ENCODE data around the gene BAHCC1. TPM values are rescaled to one million over a fixed set of nuclear protein-coding genes. Genes with fewer than 3 reads are reported as not detected.

The BAHCC1 gene
- total and polyA plus RNA-seq, 2 of the 4 experiments (the other 2 are of a cell fraction), result 0.36 to 7.8 TPM

DNA sequence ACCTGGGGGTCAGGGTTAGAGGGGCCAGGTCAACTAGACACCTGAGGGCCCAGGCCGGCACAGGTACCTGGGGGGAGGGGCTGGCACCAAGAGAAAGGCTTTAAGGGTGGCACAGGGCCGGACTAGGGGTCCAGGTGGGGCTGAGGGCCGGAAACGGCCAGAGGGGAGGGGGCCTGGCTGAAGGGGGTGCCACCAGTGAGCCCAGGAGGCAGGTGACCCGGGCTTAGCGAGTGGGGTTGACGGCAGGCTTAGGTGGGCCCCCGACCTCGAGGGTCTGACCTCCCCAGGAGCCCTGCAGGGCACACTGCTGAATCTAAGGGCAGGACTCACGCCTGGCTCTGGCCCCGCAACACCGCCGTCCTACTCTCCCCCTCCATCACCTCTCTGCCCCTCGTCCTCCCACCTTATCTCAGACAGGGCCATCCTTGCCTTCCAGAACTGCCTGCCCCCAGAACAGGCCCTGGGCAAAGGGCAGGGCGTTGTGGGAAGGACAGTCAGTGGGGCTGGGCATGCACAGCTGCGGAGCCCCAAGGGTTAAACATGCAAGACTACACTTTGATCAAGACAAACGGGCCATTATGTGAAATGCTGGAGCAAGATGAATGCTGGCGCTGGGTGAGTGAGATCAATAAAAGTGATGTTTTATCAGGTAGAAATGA lies 73.0 kb downstream of the BAHCC1 start:
- intact Hi-C loops (cut with micrococcal nuclease), result no loop called here
- H2AK5ac ChIP-seq (ENCODE audit: low read depth, low read length), result no peak overlapping the region
- H3K56ac ChIP-seq (ENCODE audit: extremely low read depth, insufficient read depth, low read length), result no peak overlapping the region
- no peak overlapping the region for H4K91ac ChIP-seq (ENCODE audit: insufficient read depth, low read depth, low read length)
- H3K4ac ChIP-seq (ENCODE audit: low read depth, low read length), result no peak overlapping the region
- 90% methylated on average over 4 of the region's 18 CpGs; no CpG with 5 or more reads in 1 of the 2 experiments for WGBS, 2 experiments (ENCODE audit: extremely low coverage in 2 of 2, insufficient read length in 1 of 2)
- TF ChIP-seq SMC3 (IDR thresholded peaks at IDR 0.05; ENCODE audit: low read depth, low read length) (no peak), MAFK (IDR thresholded peaks at IDR 0.05; ENCODE audit: low read depth, low read length) (no peak), RFX5 (IDR thresholded peaks at IDR 0.05; ENCODE audit: low read depth, low read length) (no peak), RCOR1 (IDR thresholded peaks at IDR 0.05; ENCODE audit: insufficient replicate concordance, low read length) (no peak), FOS (IDR thresholded peaks at IDR 0.05; ENCODE audit: low read depth, low read length) (no peak), CHD1 (IDR thresholded peaks at IDR 0.05; ENCODE audit: low read depth, low read length) (no peak), MAZ (IDR thresholded peaks at IDR 0.05; ENCODE audit: borderline replicate concordance, low read depth, low read length) (no peak)
- H3K4me1 ChIP-seq (ENCODE audit: control insufficient read depth, insufficient read depth, low read length), result no peaks in the 10 kb centered on the region
- H4K5ac ChIP-seq (ENCODE audit: low read depth, low read length), result no peak overlapping the region
- H3K9me1 ChIP-seq (ENCODE audit: insufficient read depth, low read length), result no peaks in the 10 kb centered on the region
- POLR2A ChIA-PET (ENCODE audit: unreplicated experiment), result no interaction called here
- peak overlapping the region; percentile 21 for H2AFZ ChIP-seq (replicated peaks; ENCODE audit: low read length, poor library complexity)
- H2BK5ac ChIP-seq (ENCODE audit: low read depth, low read length, poor library complexity, severe bottlenecking), result no peak overlapping the region
- ATAC-seq (ENCODE audit: low read depth) (no peak), DNase-seq (no peak)
- no peak overlapping the region for H3K23ac ChIP-seq (ENCODE audit: low read depth, low read length)
- H2BK15ac ChIP-seq (ENCODE audit: low read depth, low read length), result no peak overlapping the region
- no peak overlapping the region for H3K27ac ChIP-seq (ENCODE audit: insufficient read depth, low read length)
- no peaks in the 10 kb centered on the region for H3K27me3 ChIP-seq (ENCODE audit: control insufficient read depth, insufficient read depth, low read length)
- no peak overlapping the region for H3K4me3 ChIP-seq (ENCODE audit: insufficient read depth, low read depth, low read length)
- dilution Hi-C loops (cut with HindIII; ENCODE audit: low sequenced_read_pairs, unreplicated experiment), result no loop called here
- no peak overlapping the region for H2BK120ac ChIP-seq (ENCODE audit: low read depth, low read length)
- H2BK20ac ChIP-seq (ENCODE audit: low read depth, low read length), result no peak overlapping the region
- no peaks in the 10 kb centered on the region; the same call in 1 of the 2 replicates for H4K20me1 ChIP-seq (ENCODE audit: insufficient read depth, low read length)
- H3K9me3 ChIP-seq (ENCODE audit: control insufficient read depth, insufficient read depth, low read length), result no peaks in the 10 kb centered on the region
- peak overlapping the region; percentile 76 for H2AK9ac ChIP-seq (replicated peaks; ENCODE audit: low read depth, low read length, poor library complexity)
- BruUV-seq (replicated peaks), result no TSS peak
- no peaks in the 10 kb centered on the region for H3K79me1 ChIP-seq (ENCODE audit: low read depth in 1 of 2, low read length in 2 of 2)
- H3K14ac ChIP-seq (replicated peaks; ENCODE audit: low read depth, low read length), result no peak overlapping the region
- no peak overlapping the region for H3K9ac ChIP-seq (ENCODE audit: low read depth, low read length)
- CTCF ChIA-PET, result no interaction called here
- no peak overlapping the region for H4K8ac ChIP-seq (ENCODE audit: low read depth in 2 of 2, low read length in 2 of 2)
- no peak overlapping the region for H3K18ac ChIP-seq (ENCODE audit: low read depth, low read length)
- no peak overlapping the region for H3K4me2 ChIP-seq (ENCODE audit: low read depth, low read length)
- in situ Hi-C loops (cut with MboI; ENCODE audit: low sequenced_read_pairs), result no loop called here
- H3K36me3 ChIP-seq (ENCODE audit: control insufficient read depth, insufficient read depth, low read length), result peaks cover 5% of the 10 kb centered on the region; the same call in 1 of the 2 replicates
